GM19043 (cell line): ENCODE measurements around the gene XPO4.

ENCODE experiments used
- ATAC-seq: cut with Tn5 transposase; IDR thresholded peaks from one replicate; pipeline ENCODE4 v1.9.1; 2021; ENCODE audit warnings: low read depth; ENCODE audit not compliant: unreplicated experiment

The XPO4 gene

GRCh38 chr13:20740021-20740420 is 162.5 kb downstream of the XPO4 start:
- no peak for ATAC-seq

- ATAC-seq: no peak
Observed at GRCh38 chr13:20738616-20739015, 163.9 kb downstream of the XPO4 start.

GRCh38 chr13:20729633-20730585 is 172.6 kb downstream of the XPO4 start:
- ATAC-seq: no peak

GRCh38 chr13:20728579-20729311 is 173.8 kb downstream of the XPO4 start:
- no peak for ATAC-seq

- no peak for ATAC-seq
Observed at GRCh38 chr13:20727856-20728255, 174.7 kb downstream of the XPO4 start.
